Neural crest cell (in vitro differentiated cells): ENCODE data around the gene PHC3. TPM values are rescaled to one million over a fixed set of nuclear protein-coding genes. Genes with fewer than 3 reads are reported as not detected.

Source experiments
- DNase-seq: peaks from one replicate; pipeline ENCODE4 v3.0.0; 2021; ENCODE audit warnings: low read depth, mixed read lengths, low spot score
- H3K27ac Mint-ChIP-seq: one replicate; pipeline ENCODE4 v1.8.0; 2021; ENCODE audit warnings: mild to moderate bottlenecking, mixed read lengths; ENCODE audit not compliant: unreplicated experiment
- H3K27me3 Mint-ChIP-seq: 2 replicates; pipeline ENCODE4 v1.8.0; 2021; ENCODE audit warnings: low read depth, mild to moderate bottlenecking, mixed read lengths
- H3K36me3 Mint-ChIP-seq: 2 replicates; pipeline ENCODE4 v1.8.0; 2021; ENCODE audit warnings: low read depth, mild to moderate bottlenecking, mixed read lengths
- H3K4me1 Mint-ChIP-seq: 2 replicates; pipeline ENCODE4 v1.8.0; 2021; ENCODE audit warnings: mixed read lengths
- H3K4me3 Mint-ChIP-seq: one replicate; pipeline ENCODE4 v1.8.0; 2021; ENCODE audit warnings: mild to moderate bottlenecking, mixed read lengths
- H3K9me3 Mint-ChIP-seq: 2 replicates; pipeline ENCODE4 v1.8.0; 2021; ENCODE audit warnings: mixed read lengths
- CTCF ChIP-seq: fragments of 200-600 bp; sonication (generic); conservative IDR thresholded peaks from 2 replicates; pipeline ENCODE4 v1.5.0; 2021; ENCODE audit warnings: antibody characterized with exemption, mild to moderate bottlenecking
- total RNA-seq: library from RNA; stranded (reverse); gene quantifications from 2 replicates; pipeline ENCODE4 v1.2.1, GENCODE V29; 2021

The PHC3 gene
- total RNA-seq, 1 donor from 2014 or later: 35.2 TPM

GRCh38 chr3:170089862-170090600, 91.5 kb downstream of the PHC3 start:
- no peaks in the 10 kb centered on the region for H3K9me3 Mint-ChIP-seq
- H3K4me1 Mint-ChIP-seq: no peaks in the 10 kb centered on the region
- no peak for DNase-seq
- peaks cover 5% of the 10 kb centered on the region for H3K36me3 Mint-ChIP-seq
- H3K4me3 Mint-ChIP-seq: no peak overlapping the region
- H3K27ac Mint-ChIP-seq: no peak overlapping the region
- no peaks in the 10 kb centered on the region for H3K27me3 Mint-ChIP-seq
- no peak for TF ChIP-seq CTCF

DNA sequence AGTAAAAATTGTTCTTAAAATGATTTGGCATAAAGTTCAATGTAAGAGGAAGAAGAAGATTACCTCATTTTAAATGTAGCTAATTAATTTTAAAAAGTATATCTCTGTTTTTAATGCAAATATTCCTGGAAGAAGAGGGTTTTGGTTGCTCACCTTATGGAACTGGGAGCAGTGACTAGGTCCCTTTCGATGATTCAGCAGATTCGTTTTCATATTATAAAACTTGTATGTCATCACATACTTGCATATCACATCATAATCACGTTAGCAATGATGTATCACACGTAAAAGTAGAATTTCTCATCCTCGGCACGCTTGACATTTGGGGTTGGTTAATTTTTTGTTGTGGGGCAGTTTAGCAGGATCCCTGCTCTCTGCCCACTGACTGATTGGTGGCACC, 96.1 kb downstream of the PHC3 start:
- Mint-ChIP-seq H3K9me3 (no peaks in the 10 kb centered on the region), H3K27ac (no peak overlapping the region), H3K36me3 (peaks cover 14% of the 10 kb centered on the region), H3K4me3 (no peak overlapping the region), H3K27me3 (no peaks in the 10 kb centered on the region), H3K4me1 (no peaks in the 10 kb centered on the region)
- no peak for DNase-seq
- no peak for TF ChIP-seq CTCF

DNA sequence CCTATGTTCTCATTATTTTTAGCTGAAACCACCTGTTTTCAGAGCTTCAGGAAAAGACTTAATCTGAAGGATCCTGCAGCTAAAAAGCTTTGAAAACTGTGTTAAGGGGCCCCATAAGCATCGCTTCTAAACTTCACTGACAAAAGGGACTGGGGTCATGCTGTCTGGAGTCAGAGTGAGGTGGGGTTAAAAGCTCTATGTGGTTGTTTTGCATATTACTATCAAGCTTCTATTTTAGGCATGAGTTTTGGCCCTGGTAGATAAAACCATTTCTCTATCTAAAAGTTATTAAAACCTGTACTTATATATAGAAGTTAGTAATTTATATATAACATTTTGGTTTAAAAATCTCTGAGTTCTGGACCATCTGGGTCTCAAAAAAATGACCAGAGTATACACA, 98.2 kb downstream of the PHC3 start:
- Mint-ChIP-seq H3K9me3 (no peaks in the 10 kb centered on the region), H3K27me3 (no peaks in the 10 kb centered on the region), H3K4me3 (no peak overlapping the region), H3K27ac (no peak overlapping the region), H3K4me1 (no peaks in the 10 kb centered on the region), H3K36me3 (peaks cover 16% of the 10 kb centered on the region)
- DNase-seq: no peak
- no peak for TF ChIP-seq CTCF

DNA sequence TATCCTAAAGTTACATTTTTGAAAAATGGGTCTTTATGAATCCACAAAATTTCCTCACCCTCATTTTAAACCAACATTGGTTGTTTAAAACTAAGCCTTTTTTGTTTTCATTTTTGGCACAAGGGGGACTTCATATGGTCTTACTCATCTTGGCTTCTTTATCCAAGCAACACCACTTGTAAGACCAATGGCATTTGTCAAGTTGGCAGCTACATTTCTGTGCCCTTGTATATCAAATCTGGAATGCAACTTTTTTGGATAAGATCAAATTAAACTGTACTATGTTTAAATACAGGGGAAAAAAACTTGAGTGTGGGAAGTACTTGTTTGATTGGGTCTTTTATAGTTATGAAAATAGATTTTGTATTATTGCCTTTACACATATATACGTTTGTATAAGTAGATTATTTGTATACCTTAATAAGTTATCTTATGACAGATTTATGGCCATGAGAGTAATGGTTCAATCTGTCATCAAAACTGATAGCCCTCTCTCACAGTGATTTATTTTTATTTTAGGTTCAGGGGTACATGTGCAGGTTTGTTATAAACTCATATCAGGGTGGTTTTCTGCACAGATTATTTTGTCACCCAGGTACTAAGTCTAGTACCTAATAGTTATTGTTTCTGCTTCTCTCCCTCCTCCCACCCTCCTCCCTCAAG, 100.3 kb downstream of the PHC3 start:
- Mint-ChIP-seq H3K27ac (no peak overlapping the region), H3K27me3 (no peaks in the 10 kb centered on the region), H3K9me3 (no peaks in the 10 kb centered on the region), H3K36me3 (peaks cover 20% of the 10 kb centered on the region), H3K4me1 (peaks cover 4% of the 10 kb centered on the region), H3K4me3 (no peak overlapping the region)
- no peak for TF ChIP-seq CTCF
- DNase-seq: no peak

GRCh38 chr3:170080605-170081004, 100.9 kb downstream of the PHC3 start:
- peaks cover 3% of the 10 kb centered on the region for H3K9me3 Mint-ChIP-seq
- DNase-seq: no peak
- H3K4me3 Mint-ChIP-seq: no peak overlapping the region
- no peak overlapping the region for H3K27ac Mint-ChIP-seq
- peaks cover 4% of the 10 kb centered on the region for H3K4me1 Mint-ChIP-seq
- no peak for TF ChIP-seq CTCF
- peaks cover 23% of the 10 kb centered on the region for H3K36me3 Mint-ChIP-seq
- H3K27me3 Mint-ChIP-seq: no peaks in the 10 kb centered on the region
